ENCODE data around the gene GAS5. TPM values are rescaled to one million over a fixed set of nuclear protein-coding genes. Genes with fewer than 3 reads are reported as not detected.

GAS5 gene
- total and polyA plus RNA-seq, 4 donors: 28.6 to 84.8 (median 58.5) TPM

GRCh38 chr1:173832748-173833147, 35.0 kb downstream of the GAS5 start:
- Histone ChIP-seq H3K9ac (ENCODE audit: low read depth in 1 of 2, low read length in 2 of 2) (no peak overlapping the region), H3K36me3 (ENCODE audit: control insufficient read depth in 4 of 4, insufficient read depth in 3 of 4, low read depth in 1 of 4, low read length in 3 of 4) (peaks cover 0 to 26% (median 20%) of the 10 kb centered on the region in 4 donors), H3K9me3 (ENCODE audit: control insufficient read depth in 4 of 4, low read length in 3 of 4) (no peaks in the 10 kb centered on the region), H3K27me3 (ENCODE audit: control insufficient read depth in 4 of 4, insufficient read depth in 4 of 4, low read length in 3 of 4) (no peaks in the 10 kb centered on the region), H3K27ac (ENCODE audit: low read depth in 1 of 2, low read length in 2 of 2) (no peak overlapping the region), H3K4me3 (ENCODE audit: low read depth in 1 of 3, low read length in 3 of 3) (no peak overlapping the region), H3K4me1 (ENCODE audit: control insufficient read depth in 4 of 4, insufficient read depth in 4 of 4, low read length in 3 of 4) (no peaks in the 10 kb centered on the region)
- DNase-seq (ENCODE audit: low spot score): no peak
- no peak for TF ChIP-seq RAD21 (IDR thresholded peaks at IDR 0.05)
- no peak for TF ChIP-seq GABPA (IDR thresholded peaks at IDR 0.05 in 1 of 2, conservative IDR thresholded peaks at IDR 0.05 in 1 of 2)
- no peak for TF ChIP-seq FOXA2 (IDR thresholded peaks at IDR 0.05)
- no peak for TF ChIP-seq NR2F2 (IDR thresholded peaks at IDR 0.05)
- TF ChIP-seq HNF4A (conservative IDR thresholded peaks at IDR 0.05): no peak
- TF ChIP-seq CTCF (IDR thresholded peaks at IDR 0.05; ENCODE audit: low read depth, low read length, missing input control): no peak
- no peak for TF ChIP-seq YY1 (IDR thresholded peaks at IDR 0.05)
- TF ChIP-seq, protein P1, sequence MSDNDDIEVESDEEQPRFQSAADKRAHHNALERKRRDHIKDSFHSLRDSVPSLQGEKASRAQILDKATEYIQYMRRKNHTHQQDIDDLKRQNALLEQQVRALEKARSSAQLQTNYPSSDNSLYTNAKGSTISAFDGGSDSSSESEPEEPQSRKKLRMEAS (IDR thresholded peaks at IDR 0.05): no peak
- TF ChIP-seq FOXA1 (IDR thresholded peaks at IDR 0.05): no peak
- no peak for TF ChIP-seq TAF1 (conservative IDR thresholded peaks at IDR 0.05)
- TF ChIP-seq EGR1 (IDR thresholded peaks at IDR 0.05; ENCODE audit: low read depth in 2 of 2): no peak
- no peak for TF ChIP-seq SP1 (IDR thresholded peaks at IDR 0.05)
- TF ChIP-seq ZBTB33 (IDR thresholded peaks at IDR 0.05): no peak
- TF ChIP-seq ATF3 (IDR thresholded peaks at IDR 0.05): no peak
- no peak for TF ChIP-seq RXRA (IDR thresholded peaks at IDR 0.05)
- 100% methylated on average over 1 of the region's 1 CpG for WGBS

DNA sequence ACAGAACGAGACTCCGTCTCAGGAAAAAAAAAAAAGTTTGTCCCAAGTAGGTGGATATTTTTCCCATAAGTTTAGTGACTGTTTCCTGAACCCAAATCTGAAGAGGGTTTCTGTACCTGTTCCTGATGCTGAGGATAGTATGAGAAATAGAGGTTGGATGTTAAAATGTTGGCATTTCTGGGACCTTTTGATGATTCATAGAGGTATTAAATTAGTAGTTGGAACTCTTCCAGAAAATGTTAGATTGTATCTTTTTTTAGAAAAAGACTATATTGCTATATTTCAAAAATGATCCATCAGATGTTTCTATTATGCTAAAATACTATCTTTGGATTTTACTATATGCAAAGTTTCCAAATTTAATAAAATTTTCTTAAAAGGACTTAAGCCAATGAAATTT, 40.2 kb downstream of the GAS5 start:
- Histone ChIP-seq H3K9me3 (ENCODE audit: control insufficient read depth in 4 of 4, low read length in 3 of 4) (no peaks in the 10 kb centered on the region), H3K4me3 (ENCODE audit: low read depth in 1 of 3, low read length in 3 of 3) (no peak overlapping the region), H3K27ac (ENCODE audit: low read depth in 1 of 2, low read length in 2 of 2) (no peak overlapping the region), H3K36me3 (ENCODE audit: control insufficient read depth in 4 of 4, insufficient read depth in 3 of 4, low read depth in 1 of 4, low read length in 3 of 4) (peaks cover 0 to 12% (median 6%) of the 10 kb centered on the region in 4 donors), H3K9ac (ENCODE audit: low read depth in 1 of 2, low read length in 2 of 2) (no peak overlapping the region), H3K27me3 (ENCODE audit: control insufficient read depth in 4 of 4, insufficient read depth in 4 of 4, low read length in 3 of 4) (no peaks in the 10 kb centered on the region), H3K4me1 (ENCODE audit: control insufficient read depth in 4 of 4, insufficient read depth in 4 of 4, low read length in 3 of 4) (peaks cover 3 to 16% (median 11%) of the 10 kb centered on the region in 4 donors)
- WGBS: 79% methylated on average over 2 of the region's 2 CpGs
- no peak for DNase-seq (ENCODE audit: low spot score)
- TF ChIP-seq HNF4G (IDR thresholded peaks at IDR 0.05) (no peak), FOXA1 (IDR thresholded peaks at IDR 0.05) (no peak), YY1 (IDR thresholded peaks at IDR 0.05) (no peak), SP1 (IDR thresholded peaks at IDR 0.05) (no peak), GABPA (IDR thresholded peaks at IDR 0.05 in 1 of 2, conservative IDR thresholded peaks at IDR 0.05 in 1 of 2) (no peak), NR2F2 (IDR thresholded peaks at IDR 0.05) (no peak), TAF1 (conservative IDR thresholded peaks at IDR 0.05) (no peak), JUND (IDR thresholded peaks at IDR 0.05) (no peak), HNF4A (conservative IDR thresholded peaks at IDR 0.05) (no peak), CTCF (IDR thresholded peaks at IDR 0.05; ENCODE audit: low read depth, low read length, missing input control) (no peak), ATF3 (IDR thresholded peaks at IDR 0.05) (no peak), ZBTB33 (IDR thresholded peaks at IDR 0.05) (no peak)

Data from liver (tissue), 9 donors.